Brain microvascular endothelial cell (primary cell): ENCODE results near the gene EXOC2.

Experiments used
- DNase-seq: peaks from one replicate; pipeline ENCODE4 v3.0.0-alpha.2; 2020
- H3K27ac ChIP-seq: fragments of 250-450 bp; sonication (Bioruptor Pico); 2 replicates; pipeline ENCODE4 v1.5.1; 2020; ENCODE audit warnings: mild to moderate bottlenecking, moderate library complexity
- H3K27me3 ChIP-seq: fragments of 250-450 bp; sonication (Bioruptor Pico); replicated peaks from 2 replicates; pipeline ENCODE4 v1.5.1; 2020; ENCODE audit warnings: mild to moderate bottlenecking
- H3K36me3 ChIP-seq: fragments of 250-450 bp; sonication (Bioruptor Pico); replicated peaks from 2 replicates; pipeline ENCODE4 v1.5.1; 2020; ENCODE audit warnings: mild to moderate bottlenecking
- H3K4me3 ChIP-seq: 2 replicates; pipeline ENCODE4 v1.5.1; 2011; ENCODE audit warnings: low read depth, mild to moderate bottlenecking, control low read depth, low read length, moderate library complexity
- in situ Hi-C: cut with HindIII; loops from 2 replicates; pipeline ENCODE4 v1.10.0; 2017; ENCODE audit warnings: low sequenced_read_pairs, low pct_ligation_motif_present
- TF ChIP-seq, protein P1 (sequence below): IDR thresholded peaks from 2 replicates; pipeline ENCODE4 v1.5.1; 2011; ENCODE audit warnings: low read depth, mild to moderate bottlenecking, moderate library complexity, low read length, control low read depth, inconsistent platforms; ENCODE audit errors: missing control alignments

Gene EXOC2

DNA sequence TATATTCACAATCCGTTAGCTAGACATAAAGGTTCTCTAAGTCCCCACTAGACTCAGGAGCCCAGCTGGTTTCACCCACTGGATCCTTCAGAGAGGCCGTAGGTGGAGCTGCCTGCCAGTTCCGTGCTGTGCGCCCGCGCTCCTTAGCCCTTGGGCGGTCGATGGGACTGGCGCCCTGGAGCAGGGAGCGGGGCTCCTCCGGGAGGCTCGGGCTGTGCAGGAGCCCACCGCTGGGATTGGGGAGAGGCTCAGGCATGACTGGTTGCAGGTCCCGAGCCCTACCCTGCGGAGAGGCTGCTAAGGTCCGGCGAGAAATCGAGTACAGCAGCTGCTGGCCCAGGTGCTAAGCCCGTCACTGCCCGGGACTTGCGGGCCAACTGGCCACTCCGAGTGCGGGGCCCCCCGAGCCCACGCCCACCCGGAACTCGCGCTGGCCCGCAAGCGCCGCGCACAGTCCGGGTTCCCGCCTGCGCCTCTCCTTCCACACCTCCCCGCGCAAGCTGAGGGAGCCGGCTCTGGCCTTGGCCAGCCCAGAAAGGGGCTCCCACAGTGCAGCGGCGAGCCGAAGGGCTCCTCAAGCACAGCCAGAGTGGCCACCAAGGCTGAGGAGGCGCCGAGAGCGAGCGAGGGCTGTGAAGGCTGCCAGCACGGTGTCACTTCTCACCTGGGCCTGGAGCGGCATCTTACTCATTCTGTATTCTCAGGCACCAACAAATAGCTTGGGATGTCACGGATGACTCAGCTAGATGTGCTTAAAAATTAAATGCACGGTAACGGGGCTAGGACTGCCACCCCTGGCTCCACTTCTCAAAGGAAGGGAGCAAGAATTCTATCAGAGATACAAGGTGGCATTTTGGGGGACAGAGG lies 257.3 kb downstream of the EXOC2 start:
- Histone ChIP-seq H3K36me3 (no peaks in the 10 kb centered on the region), H3K27me3 (no peaks in the 10 kb centered on the region), H3K27ac (peak overlapping the region; percentile 61), H3K4me3 (no peak overlapping the region)
- in situ Hi-C loops, result no loop called here
- DNase-seq, result peak; percentile 18
- TF ChIP-seq, protein P1, sequence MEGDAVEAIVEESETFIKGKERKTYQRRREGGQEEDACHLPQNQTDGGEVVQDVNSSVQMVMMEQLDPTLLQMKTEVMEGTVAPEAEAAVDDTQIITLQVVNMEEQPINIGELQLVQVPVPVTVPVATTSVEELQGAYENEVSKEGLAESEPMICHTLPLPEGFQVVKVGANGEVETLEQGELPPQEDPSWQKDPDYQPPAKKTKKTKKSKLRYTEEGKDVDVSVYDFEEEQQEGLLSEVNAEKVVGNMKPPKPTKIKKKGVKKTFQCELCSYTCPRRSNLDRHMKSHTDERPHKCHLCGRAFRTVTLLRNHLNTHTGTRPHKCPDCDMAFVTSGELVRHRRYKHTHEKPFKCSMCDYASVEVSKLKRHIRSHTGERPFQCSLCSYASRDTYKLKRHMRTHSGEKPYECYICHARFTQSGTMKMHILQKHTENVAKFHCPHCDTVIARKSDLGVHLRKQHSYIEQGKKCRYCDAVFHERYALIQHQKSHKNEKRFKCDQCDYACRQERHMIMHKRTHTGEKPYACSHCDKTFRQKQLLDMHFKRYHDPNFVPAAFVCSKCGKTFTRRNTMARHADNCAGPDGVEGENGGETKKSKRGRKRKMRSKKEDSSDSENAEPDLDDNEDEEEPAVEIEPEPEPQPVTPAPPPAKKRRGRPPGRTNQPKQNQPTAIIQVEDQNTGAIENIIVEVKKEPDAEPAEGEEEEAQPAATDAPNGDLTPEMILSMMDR, result no peak
